ENCODE measurements around the gene FLT1. TPM values are rescaled to one million over a fixed set of nuclear protein-coding genes. Genes with fewer than 3 reads are reported as not detected.

FLT1 gene, protein sequence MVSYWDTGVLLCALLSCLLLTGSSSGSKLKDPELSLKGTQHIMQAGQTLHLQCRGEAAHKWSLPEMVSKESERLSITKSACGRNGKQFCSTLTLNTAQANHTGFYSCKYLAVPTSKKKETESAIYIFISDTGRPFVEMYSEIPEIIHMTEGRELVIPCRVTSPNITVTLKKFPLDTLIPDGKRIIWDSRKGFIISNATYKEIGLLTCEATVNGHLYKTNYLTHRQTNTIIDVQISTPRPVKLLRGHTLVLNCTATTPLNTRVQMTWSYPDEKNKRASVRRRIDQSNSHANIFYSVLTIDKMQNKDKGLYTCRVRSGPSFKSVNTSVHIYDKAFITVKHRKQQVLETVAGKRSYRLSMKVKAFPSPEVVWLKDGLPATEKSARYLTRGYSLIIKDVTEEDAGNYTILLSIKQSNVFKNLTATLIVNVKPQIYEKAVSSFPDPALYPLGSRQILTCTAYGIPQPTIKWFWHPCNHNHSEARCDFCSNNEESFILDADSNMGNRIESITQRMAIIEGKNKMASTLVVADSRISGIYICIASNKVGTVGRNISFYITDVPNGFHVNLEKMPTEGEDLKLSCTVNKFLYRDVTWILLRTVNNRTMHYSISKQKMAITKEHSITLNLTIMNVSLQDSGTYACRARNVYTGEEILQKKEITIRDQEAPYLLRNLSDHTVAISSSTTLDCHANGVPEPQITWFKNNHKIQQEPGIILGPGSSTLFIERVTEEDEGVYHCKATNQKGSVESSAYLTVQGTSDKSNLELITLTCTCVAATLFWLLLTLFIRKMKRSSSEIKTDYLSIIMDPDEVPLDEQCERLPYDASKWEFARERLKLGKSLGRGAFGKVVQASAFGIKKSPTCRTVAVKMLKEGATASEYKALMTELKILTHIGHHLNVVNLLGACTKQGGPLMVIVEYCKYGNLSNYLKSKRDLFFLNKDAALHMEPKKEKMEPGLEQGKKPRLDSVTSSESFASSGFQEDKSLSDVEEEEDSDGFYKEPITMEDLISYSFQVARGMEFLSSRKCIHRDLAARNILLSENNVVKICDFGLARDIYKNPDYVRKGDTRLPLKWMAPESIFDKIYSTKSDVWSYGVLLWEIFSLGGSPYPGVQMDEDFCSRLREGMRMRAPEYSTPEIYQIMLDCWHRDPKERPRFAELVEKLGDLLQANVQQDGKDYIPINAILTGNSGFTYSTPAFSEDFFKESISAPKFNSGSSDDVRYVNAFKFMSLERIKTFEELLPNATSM (N-terminal part only)
- total RNA-seq, result 10 to 100 TPM; 15.6 to 38.6 (median 24.4) TPM
- 10 to 100 TPM in 2 of 3 donors, 1 to 10 TPM in 1; 9.0 to 11.2 (median 10.7) TPM for polyA plus RNA-seq
- long read RNA-seq, donor 1, full-length matches to known transcripts, result 1 of 5 reads
- long read RNA-seq, donor 1, partial matches to known transcripts, result 2 of 5 reads
- long read RNA-seq, donor 1, other reads (novel, unspliced or antisense), result 2 of 5 reads
- long read RNA-seq, donor 2, full-length matches to known transcripts, result 4 of 15 reads
- long read RNA-seq, donor 2, partial matches to known transcripts, result 6 of 15 reads
- long read RNA-seq, donor 2, other reads (novel, unspliced or antisense), result 5 of 15 reads

- peak; percentile 55 to 77 for DNase-seq
- Histone ChIP-seq H3K27me3 (ENCODE audit: insufficient read depth in 3 of 3, low read length in 2 of 3) (peaks cover 0 to 65% (median 0%) of the 10 kb centered on the region in 3 donors), H3K27ac (peak within 1 kb of the TSS; percentile 71), H3K4me3 (peak within 1 kb of the TSS; percentile 72), H3K4me1 (peaks cover 3% of the 10 kb centered on the region), H3K36me3 (ENCODE audit: insufficient read depth in 1 of 2, low read depth in 1 of 2) (no peaks in the 10 kb centered on the region), H3K9me3 (no peaks in the 10 kb centered on the region)
- no peak for TF ChIP-seq CTCF (IDR thresholded peaks at IDR 0.05)
- WGBS, 3 donors, result 0% methylated on average over 59 to 84 of the region's 84 CpGs
- intact Hi-C loops (cut with DNase I), result no loop called here
- ATAC-seq, result peak; percentile 37 to 69 (median 60)
Measured at GRCh38 chr13:28494778-28495537, at the start of gene FLT1. Gene FLT1 (minus strand): TSS chr13:28495128. CDS start chr13:28494843, 285 bp downstream.

DNA sequence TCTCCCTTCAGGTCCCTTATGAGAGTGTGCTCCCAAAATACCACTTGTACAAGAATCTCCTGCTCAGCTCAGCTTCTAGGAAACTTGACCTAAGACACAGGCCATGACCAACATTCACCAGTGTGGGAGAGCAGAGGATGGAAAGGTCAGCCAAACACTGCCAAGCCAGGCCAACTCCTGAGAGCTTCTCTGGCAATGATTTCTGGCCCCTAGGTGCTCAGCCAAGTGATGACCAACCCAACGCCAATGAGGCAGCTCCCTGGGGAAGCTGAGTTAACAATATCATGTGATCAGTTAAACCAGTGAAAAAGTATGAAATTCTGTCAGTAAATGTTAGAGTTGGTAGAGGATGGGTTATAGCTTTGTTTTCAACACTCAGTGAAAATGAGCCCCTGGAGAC is 49.1 kb upstream of the FLT1 start:
- intact Hi-C loops (cut with DNase I), result no loop called here
- TF ChIP-seq CTCF (IDR thresholded peaks at IDR 0.05), result no peak
- Histone ChIP-seq H3K27me3 (ENCODE audit: insufficient read depth in 3 of 3, low read length in 2 of 3) (peaks cover 0 to 2% (median 0%) of the 10 kb centered on the region in 3 donors), H3K4me1 (no peaks in the 10 kb centered on the region), H3K27ac (no peak overlapping the region), H3K4me3 (no peak overlapping the region), H3K9me3 (no peaks in the 10 kb centered on the region), H3K36me3 (ENCODE audit: insufficient read depth in 1 of 2, low read depth in 1 of 2) (no peaks in the 10 kb centered on the region)
- no peak for DNase-seq
- ATAC-seq, result no peak
- WGBS, 3 donors, result 26 to 52% (median 26%) methylated on average over 1 of the region's 1 CpG

DNA sequence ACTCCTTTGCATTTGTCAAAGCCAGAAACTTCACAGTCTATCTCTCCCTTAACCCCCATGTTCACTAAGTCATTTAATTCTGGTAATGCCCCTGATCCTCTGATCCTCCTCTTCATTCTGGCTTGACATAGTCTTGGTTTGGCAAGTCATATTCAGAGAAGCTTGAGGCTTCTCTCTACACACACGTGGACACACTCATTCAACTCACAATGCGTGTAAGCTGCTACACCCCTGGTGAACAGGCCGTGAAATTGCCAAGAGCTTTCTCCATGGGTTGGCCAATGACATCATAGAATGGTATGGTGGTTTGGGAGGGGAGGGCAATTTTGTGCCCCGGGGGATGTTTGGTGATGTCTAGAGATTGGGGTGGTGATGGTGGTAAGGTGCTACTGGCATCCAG is 47.9 kb upstream of the FLT1 start:
- Histone ChIP-seq H3K27me3 (ENCODE audit: insufficient read depth in 3 of 3, low read length in 2 of 3) (peaks cover 0 to 2% (median 0%) of the 10 kb centered on the region in 3 donors), H3K27ac (no peak overlapping the region), H3K36me3 (ENCODE audit: insufficient read depth in 1 of 2, low read depth in 1 of 2) (no peaks in the 10 kb centered on the region), H3K9me3 (no peaks in the 10 kb centered on the region), H3K4me1 (no peaks in the 10 kb centered on the region), H3K4me3 (no peak overlapping the region)
- no peak for DNase-seq
- no peak for ATAC-seq
- 79 to 83% (median 82%) methylated on average over 4 of the region's 4 CpGs for whole genome bisulfite sequencing, 3 donors
- intact Hi-C loops (cut with DNase I), result no loop called here
- TF ChIP-seq CTCF (IDR thresholded peaks at IDR 0.05), result no peak

Measured in psoas muscle (tissue), 8 donors.